Stimulated activated CD8-positive, alpha-beta memory T cell treated with anti-CD3 and anti-CD28 coated beads, Interleukin-4, amount 100 ng/mL, for 48 hours (primary cell): ENCODE measurements around the gene DDX24.

Source experiments
- DNase-seq: peaks from one replicate; pipeline ENCODE4 v3.0.0-alpha.2; 2020

DDX24 gene

DNA sequence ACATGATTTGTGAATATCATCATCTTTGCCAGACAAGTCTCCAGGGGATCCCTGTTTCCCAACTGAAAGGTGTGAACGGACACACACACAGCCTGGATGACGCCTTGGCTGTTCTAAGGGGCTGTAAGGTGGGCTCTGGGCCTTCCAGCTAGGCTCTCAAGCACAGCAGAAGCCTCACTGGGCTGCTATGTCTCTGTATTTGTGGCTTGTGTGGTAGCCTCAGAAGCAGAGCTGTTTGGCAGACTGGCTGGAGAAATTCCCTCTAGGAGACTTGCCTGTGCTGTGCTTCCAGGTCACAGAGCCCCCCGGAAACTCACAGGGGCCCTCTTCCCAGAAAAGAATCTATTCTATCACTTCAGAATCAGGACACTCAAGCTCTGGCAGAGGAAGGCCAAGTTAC lies 33.4 kb downstream of the DDX24 start:
- peak; percentile 18 for DNase-seq

DNA sequence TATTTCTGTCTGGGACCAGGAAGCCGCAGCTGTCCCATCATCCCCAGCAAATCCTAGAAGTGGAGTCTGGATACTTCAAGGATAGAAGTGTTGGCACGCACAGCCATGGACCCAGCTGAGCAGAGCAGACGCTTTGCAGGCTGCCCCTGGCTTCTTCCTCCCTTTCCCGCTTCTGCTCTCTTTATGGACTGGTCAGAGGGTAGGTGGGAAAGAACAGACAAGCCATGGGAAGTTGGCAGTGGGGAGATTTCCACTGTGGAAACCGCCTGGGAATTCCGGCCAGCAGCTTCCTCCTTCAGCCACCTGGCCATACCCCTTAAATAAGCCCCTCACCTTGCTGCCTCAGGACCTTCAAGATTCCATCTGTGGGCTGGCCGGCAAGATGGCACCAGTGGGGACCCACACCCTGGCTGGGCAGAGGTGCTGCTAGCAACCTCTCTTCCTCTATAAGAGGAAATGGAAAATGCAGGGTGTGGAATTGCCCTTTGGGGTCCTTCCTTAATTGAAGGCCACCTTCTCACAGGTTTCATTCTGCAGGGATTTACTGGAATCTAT lies 34.2 kb downstream of the DDX24 start:
- peak; percentile 16 for DNase-seq

DNA sequence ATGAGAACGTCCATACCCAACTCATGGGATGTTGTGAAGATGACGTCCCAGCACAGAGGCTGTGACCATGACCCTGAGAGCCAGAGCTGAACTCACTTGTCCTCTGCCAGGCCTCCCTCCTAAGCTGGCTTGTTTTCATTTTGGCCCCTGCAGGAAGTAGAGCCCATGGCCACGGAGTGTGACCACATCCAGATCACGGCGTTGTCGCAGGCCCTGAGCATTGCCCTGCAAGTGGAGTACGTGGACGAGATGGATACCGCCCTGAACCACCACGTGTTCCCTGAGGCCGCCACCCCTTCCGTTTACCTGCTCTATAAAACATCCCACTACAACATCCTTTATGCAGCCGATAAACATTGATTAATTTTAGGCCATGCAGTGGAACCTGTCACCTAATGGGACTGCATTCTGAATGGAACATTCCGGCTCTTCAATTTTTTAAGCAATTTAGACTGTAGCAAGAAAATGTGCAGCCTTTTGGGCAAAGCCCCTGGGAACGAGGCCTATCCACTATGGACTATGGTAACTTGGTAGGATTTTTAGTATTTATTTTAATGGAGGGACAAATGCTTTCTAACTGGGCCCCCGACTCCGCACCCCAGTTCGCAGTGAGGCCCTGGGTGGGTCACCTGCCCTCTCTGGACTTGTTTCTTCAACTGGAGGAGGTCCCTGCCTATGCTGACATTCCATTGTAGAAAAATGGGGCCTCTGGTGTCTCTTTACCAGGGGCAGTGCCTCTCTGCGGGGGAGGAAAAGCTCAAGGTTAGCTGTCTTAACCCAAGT lies 35.2 kb downstream of the DDX24 start:
- DNase-seq: no peak

DNA sequence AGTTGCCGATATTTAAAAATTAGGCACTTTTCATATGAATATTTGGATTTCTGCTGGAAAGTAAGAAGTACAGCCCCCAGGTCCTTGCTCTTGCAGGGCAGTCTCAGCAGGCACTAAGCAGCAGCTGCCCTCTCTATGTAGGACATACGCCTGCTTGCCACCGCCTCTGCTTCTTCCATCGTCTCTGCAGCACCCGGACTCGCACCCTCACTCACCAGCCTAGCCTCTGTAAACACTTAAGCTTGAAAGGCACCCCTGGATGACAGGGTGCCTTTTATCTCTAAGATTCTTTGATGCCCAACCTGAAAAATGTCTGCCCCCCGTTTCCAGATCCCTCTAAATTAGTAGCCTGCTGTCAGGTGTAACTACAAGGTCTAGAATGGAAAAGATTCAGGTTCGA lies 35.9 kb downstream of the DDX24 start:
- no peak for DNase-seq

GRCh38 chr14:94044476-94045091 lies 36.4 kb downstream of the DDX24 start:
- no peak for DNase-seq

DNA sequence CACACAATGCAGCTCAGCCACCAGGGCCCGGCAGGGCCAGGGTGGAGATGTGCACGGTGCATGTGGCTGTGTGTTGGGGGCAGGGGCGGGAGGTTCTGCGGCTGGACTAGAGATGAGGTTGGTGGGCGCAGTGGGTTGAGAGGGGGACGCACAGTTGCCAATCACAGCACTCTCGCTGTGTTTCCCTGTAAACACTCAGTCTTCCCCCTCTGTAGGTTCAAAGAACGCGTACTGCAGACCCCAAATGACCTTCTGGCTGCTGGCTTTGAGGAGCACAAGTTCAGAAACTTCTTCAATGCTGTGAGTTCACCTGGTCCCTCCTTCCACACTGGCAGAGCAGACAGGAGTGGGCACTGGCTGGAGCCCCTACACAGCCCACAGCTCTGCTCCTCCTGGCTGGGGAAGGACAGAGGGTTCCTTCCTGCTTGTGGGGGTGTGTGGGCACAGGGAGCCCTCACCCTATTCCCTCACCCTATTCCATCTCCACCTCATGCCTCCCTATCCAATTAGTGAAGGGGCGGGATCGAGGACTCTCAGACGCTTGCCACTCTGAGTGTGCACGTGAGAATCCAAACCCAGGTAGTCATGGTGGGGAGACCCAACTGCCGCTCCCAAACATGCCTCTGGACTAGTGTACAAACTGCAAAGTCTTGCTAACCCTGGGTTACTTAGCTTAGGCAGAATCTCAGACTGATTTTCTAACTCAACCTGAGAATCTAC lies 37.1 kb downstream of the DDX24 start:
- no peak for DNase-seq

- no peak for DNase-seq
Observed at GRCh38 chr14:94043111-94043755, 37.8 kb downstream of the DDX24 start.

DNA sequence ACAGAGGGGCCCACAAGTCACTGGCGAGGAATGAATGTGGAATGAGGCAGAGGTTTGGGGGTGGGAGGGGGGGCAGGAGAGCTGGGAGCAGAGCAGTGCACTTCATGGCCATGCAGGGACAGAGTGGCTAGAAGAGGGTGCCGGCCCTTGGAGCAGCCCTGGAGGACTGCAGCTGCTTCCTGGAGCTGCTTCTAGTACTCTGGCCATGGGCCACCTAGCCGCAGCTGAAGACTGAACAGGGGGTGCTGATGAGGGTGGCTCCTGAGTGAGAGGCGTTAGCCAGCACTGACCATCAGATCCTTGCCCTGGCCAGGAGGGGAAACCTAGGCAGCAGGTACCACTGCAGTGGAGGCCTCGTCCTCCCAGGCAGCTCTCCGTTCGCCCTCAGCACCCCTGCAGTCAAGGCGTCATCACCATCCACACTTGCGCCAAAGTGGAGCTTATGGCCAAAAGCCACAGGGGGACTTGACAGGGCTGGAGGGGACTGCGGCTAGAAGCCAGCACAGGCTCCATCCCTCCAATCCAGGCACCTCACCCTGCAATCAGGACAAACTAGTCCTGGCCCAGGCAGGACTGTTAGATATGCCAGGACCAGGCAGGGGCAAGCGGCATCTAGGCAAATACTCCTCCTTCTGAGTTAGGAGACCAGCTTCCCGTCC lies 38.4 kb downstream of the DDX24 start:
- no peak for DNase-seq

DNA sequence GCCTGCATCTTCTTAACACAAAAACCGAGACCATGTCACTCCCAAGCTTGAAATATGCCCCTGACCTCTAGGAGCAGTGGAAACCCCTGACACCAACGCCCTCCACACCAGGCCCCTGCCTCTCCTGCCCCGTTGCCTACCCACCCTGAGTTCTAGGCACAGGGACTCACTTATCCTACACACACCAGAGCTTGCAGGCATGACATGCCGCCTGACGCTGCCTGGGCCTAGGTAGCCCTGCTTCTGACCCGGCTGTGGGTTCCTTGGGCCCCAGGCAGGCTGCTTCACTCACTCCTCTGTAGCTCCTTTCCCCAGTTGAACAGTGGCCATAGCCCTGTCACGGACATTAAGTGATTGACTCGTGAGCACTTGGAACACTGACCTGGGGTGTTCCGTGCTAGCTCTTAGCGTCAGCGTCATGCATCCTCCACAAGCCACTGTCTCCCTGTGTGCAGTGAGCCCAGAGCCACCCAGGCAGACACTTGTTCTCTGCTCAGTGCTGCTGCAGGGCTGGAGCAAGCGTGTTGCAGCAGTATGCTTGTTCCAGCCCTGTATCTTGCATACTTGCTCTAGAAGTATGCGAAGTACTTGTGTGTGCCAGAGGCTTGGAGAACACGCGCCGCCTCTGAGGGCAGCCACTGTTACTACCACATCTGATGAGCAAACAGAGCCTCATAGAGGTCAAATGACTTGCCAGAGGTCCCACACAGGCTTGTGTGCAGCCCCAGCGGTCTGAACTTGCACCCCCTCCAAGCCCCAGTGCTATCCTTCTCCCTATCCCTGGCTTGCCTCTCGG lies 39.3 kb downstream of the DDX24 start:
- DNase-seq: no peak

- no peak for DNase-seq
Observed at GRCh38 chr14:94040796-94041195, 40.2 kb downstream of the DDX24 start.

DNA sequence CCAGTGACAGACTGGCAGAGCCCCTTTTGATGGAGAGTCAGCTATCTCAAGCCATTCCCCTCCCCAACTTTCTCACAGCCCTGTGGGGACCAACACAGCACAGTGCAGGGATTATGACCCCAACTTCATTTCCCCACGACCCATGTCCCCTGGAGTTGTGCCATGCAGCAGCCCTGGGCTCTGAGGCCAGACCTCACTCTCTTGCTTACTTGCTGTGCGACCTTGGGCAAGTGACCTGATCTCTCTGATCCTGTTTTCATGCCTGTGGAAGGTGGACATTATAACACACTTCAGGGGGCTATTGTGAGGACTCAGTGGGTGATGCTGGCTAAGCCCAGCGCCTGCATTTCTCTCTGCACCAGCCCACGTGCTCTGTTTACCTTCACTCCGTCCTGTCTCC lies 40.8 kb downstream of the DDX24 start:
- no peak for DNase-seq

GRCh38 chr14:94038921-94039629 lies 41.9 kb downstream of the DDX24 start:
- no peak for DNase-seq

- DNase-seq: no peak
Observed at GRCh38 chr14:94038510-94038909, 42.5 kb downstream of the DDX24 start.

GRCh38 chr14:94037954-94038353 lies 43.0 kb downstream of the DDX24 start:
- DNase-seq: no peak

DNA sequence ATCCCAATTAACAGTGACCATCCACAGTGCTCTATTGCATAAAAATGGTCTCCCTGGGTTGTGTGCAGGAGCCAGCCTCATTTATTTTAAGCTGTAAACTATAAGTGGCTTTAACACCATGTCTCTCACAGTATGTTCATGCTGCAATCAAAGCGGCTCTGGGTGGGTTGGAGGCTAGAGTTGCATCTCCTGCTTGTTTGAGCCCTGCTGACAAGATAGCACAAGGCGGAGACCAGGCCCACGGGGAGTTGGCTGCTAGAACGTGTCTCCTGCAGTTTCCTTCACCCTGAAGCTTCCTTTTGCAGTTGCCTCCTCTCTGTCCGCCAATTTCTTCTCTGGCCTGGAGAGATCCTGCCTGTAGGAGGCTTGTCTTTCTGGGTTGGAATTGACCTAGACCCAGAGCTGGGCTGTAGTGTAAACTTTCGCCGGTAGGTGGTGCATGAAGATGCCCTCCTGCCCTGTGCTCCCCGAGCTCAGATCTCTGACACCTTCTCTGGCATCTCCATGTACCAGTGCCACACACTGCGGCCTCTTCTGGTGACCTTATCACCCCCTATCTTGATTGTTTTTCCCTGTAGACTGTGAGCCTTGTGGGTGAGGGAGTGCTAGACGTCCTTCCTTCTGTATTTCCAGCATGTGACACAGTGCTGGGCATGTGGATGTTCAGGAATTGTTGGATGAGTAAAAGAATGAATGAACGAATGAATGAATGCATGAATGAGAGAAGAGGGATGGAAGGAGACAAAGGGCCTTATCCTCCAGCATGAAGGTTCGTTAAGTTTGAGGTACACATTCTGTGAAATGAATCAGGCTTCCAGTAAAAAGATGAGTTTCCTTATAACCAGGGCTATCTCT lies 44.5 kb downstream of the DDX24 start:
- peak; percentile 88 for DNase-seq

DNA sequence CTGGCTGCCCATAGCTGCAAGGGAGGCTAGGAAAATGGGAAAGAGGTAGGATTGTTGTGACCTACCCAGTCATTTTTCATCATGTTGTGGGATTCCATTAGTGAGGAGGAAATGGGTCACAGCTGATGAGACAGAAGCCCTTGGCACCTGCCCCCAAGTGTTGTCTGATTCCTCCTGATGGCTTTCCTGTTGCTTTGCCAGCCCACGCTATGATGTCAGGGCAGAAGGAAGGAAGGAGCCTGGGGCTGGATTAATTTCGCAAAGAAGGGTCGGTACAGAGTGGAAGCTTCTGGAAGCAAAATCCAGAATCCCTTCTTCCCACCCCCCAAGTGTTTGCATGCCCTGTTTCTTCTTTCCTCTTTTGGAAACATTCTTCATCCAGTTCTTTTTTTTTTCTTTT lies 46.1 kb downstream of the DDX24 start:
- DNase-seq: no peak

GRCh38 chr14:94031883-94032279 lies 49.1 kb downstream of the DDX24 start:
- DNase-seq: no peak

DNA sequence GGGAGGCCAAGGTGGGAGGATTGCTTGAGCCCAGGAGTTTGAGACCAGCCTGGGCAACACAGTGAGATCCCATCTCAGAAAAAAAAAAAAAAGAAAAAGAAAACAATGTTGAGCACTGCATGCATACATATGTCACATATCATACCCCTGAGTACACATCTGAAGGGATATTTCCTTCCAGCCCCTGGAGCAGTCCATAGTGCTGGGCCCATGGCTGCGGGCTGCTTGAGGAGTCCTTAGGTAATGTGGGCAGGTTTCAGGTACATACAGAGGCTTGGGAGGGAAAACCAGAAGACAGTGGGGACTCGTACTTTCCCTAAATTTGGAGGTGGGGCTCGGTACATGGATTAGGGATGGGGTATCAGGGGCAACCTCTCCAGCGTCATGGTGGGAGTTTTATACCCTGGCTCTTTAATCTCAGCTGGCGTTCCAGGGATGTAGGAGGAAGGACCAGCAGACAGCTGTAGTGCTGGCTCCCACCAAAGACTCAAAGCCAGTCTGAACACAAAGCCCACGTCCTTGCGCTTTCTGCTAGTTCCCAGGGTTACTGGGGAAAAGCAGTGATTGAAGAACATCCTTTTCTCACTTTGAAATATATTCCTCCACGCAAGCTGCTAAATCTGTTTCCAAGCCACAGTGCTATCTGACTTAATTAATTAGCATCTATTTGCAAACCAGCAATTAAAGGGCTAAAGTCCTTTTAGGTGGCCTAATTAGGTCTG lies 49.7 kb downstream of the DDX24 start:
- no peak for DNase-seq

- no peak for DNase-seq
Observed at GRCh38 chr14:94030571-94030970, 50.4 kb downstream of the DDX24 start.
